Glomerular visceral epithelial cell (primary cell): Measurements from ENCODE around the gene ATP1A3.
"Not testable (repeated sequence)": the region's sequence is repeated elsewhere in the genome, so short reads cannot be mapped to it uniquely, and the experiment has no call there.

Source experiments
- DNase-seq: peaks from one replicate; pipeline ENCODE4 v3.0.0-alpha.2; 2016; ENCODE audit errors: extremely low spot score

Gene ATP1A3

GRCh38 chr19:41993612-41994483 lies at the start of gene ATP1A3:
Gene ATP1A3, minus strand, starts transcription at chr19:41994230. Its CDS starts 154 bp downstream, at chr19:41994076.
- peak; percentile 43 for DNase-seq

GRCh38 chr19:42042455-42043170 lies 48.6 kb upstream of the ATP1A3 start:
- no peak for DNase-seq

- not testable (repeated sequence) for DNase-seq
Measured at GRCh38 chr19:42040491-42040890, 46.5 kb upstream of the ATP1A3 start.

- DNase-seq: no peak
Measured at GRCh38 chr19:42040031-42040430, 46.0 kb upstream of the ATP1A3 start.

GRCh38 chr19:42038666-42039065 lies 44.6 kb upstream of the ATP1A3 start:
- DNase-seq: no peak

GRCh38 chr19:42037649-42038048 lies 43.6 kb upstream of the ATP1A3 start:
- no peak for DNase-seq

- peak; percentile 60 for DNase-seq
Measured at GRCh38 chr19:42034640-42035391, 40.8 kb upstream of the ATP1A3 start.

- DNase-seq: no peak
Measured at GRCh38 chr19:42033413-42033812, 39.4 kb upstream of the ATP1A3 start.

- DNase-seq: no peak
Measured at GRCh38 chr19:42032431-42032830, 38.4 kb upstream of the ATP1A3 start.

- no peak for DNase-seq
Measured at GRCh38 chr19:42030645-42031440, 36.8 kb upstream of the ATP1A3 start.

GRCh38 chr19:42028304-42029216 lies 34.5 kb upstream of the ATP1A3 start:
- DNase-seq: no peak

- no peak for DNase-seq
Measured at GRCh38 chr19:42024622-42025111, 30.6 kb upstream of the ATP1A3 start.

- DNase-seq: no peak
Measured at GRCh38 chr19:42023943-42024260, 29.9 kb upstream of the ATP1A3 start.

- DNase-seq: no peak
Measured at GRCh38 chr19:42023121-42023942, 29.3 kb upstream of the ATP1A3 start.

GRCh38 chr19:42022616-42023015 lies 28.6 kb upstream of the ATP1A3 start:
- no peak for DNase-seq

- DNase-seq: no peak
Measured at GRCh38 chr19:42021185-42021584, 27.2 kb upstream of the ATP1A3 start.

GRCh38 chr19:42018503-42019193 lies 24.6 kb upstream of the ATP1A3 start:
- DNase-seq: no peak

GRCh38 chr19:42017040-42017439 lies 23.0 kb upstream of the ATP1A3 start:
- DNase-seq: no peak

GRCh38 chr19:42012747-42013146 lies 18.7 kb upstream of the ATP1A3 start:
- not testable (repeated sequence) for DNase-seq
